Measurements from ENCODE around the gene DENND6B. TPM values are rescaled to one million over a fixed set of nuclear protein-coding genes. Genes with fewer than 3 reads are reported as not detected.

Gene DENND6B
- total and polyA plus RNA-seq, 2 experiments from 2014 or later, result 0.71 to 1.3 TPM

- TF ChIP-seq ZNF114 (CRISPR knock-in tag; IDR thresholded peaks at IDR 0.05) (no peak), ETS1 (IDR thresholded peaks at IDR 0.05) (no peak), CREB1 (CRISPR knock-in tag; IDR thresholded peaks at IDR 0.05; ENCODE audit: low read depth) (no peak), JUNB (IDR thresholded peaks at IDR 0.05; ENCODE audit: unreplicated experiment) (no peak), REST (IDR thresholded peaks at IDR 0.05; ENCODE audit: unreplicated experiment) (no peak), CTCF (conservative IDR thresholded peaks at IDR 0.05; ENCODE audit: low read depth in 2 of 2) (no peak), EZH2 (IDR thresholded peaks at IDR 0.05; ENCODE audit: low read depth, unreplicated experiment) (no peak)
Measured at GRCh38 chr22:50274771-50275170, 52.0 kb downstream of the DENND6B start (continued).

- H3K36me3 ChIP-seq (ENCODE audit: insufficient read depth), result 0 out of 2 replicates have a peak, but pooled peaks cover 8% of the 10 kb centered on the region
- Mint-ChIP-seq H3K27ac (no peak overlapping the region), H3K36me3 (ENCODE audit: low read depth) (peaks cover 51% of the 10 kb centered on the region), H3K4me3 (no peak overlapping the region), H3K27me3 (ENCODE audit: insufficient read depth, low read depth, poor library complexity) (peaks cover 23% of the 10 kb centered on the region), H3K9me3 (peaks cover 18% of the 10 kb centered on the region), H3K4me1 (peaks cover 2% of the 10 kb centered on the region; the same call in 1 of the 3 replicates)
- H3K4me2 ChIP-seq, result no peak overlapping the region
- DNase-seq (ENCODE audit: low spot score) (peak; percentile 60), ATAC-seq (no peak)
- H3K79me2 ChIP-seq (replicated peaks; ENCODE audit: insufficient read depth), result no peaks in the 10 kb centered on the region
- peaks cover 8% of the 10 kb centered on the region; the same call in 1 of the 2 replicates for H3F3A ChIP-seq (replicated peaks; ENCODE audit: low read depth)
- H3K4me3 ChIP-seq, result no peak overlapping the region
- no peak overlapping the region for H2AFZ ChIP-seq
- no peaks in the 10 kb centered on the region for H3K9me2 ChIP-seq (ENCODE audit: insufficient read depth)
- no peaks in the 10 kb centered on the region; the same call in 1 of the 2 replicates for H4K20me1 ChIP-seq (replicated peaks; ENCODE audit: insufficient read depth)
- H3K27ac ChIP-seq (ENCODE audit: low read depth), result no peak overlapping the region
- peaks cover 27% of the 10 kb centered on the region for H3K27me3 ChIP-seq (ENCODE audit: insufficient read depth)
- peaks cover 4% of the 10 kb centered on the region; the same call in 1 of the 2 replicates for H3K4me1 ChIP-seq (ENCODE audit: insufficient read depth)
- TF ChIP-seq ETS1 (IDR thresholded peaks at IDR 0.05) (no peak), ZNF462 (CRISPR knock-in tag; IDR thresholded peaks at IDR 0.05) (no peak), EZH2 (IDR thresholded peaks at IDR 0.05; ENCODE audit: low read depth, unreplicated experiment) (no peak)
Measured at GRCh38 chr22:50274311-50274710, 52.5 kb downstream of the DENND6B start.

Data from GM23338 (cell line).